Measurements from ENCODE around the gene AKR1E2.

The AKR1E2 gene

GRCh38 chr10:4847561-4848355 is 21.8 kb downstream of the AKR1E2 start:
- DNase-seq = peak; percentile 69

- DNase-seq = peak; percentile 75
Measured at GRCh38 chr10:4848356-4849041, 22.5 kb downstream of the AKR1E2 start.

GRCh38 chr10:4849042-4849402 is 23.0 kb downstream of the AKR1E2 start:
- DNase-seq = no peak

GRCh38 chr10:4849555-4850242 is 23.7 kb downstream of the AKR1E2 start:
- peak; percentile 95 for DNase-seq

- DNase-seq = no peak
Measured at GRCh38 chr10:4850397-4850796, 24.4 kb downstream of the AKR1E2 start.

GRCh38 chr10:4851176-4851575 is 25.2 kb downstream of the AKR1E2 start:
- DNase-seq = no peak

GRCh38 chr10:4851846-4852245 is 25.8 kb downstream of the AKR1E2 start:
- DNase-seq = no peak

GRCh38 chr10:4865945-4866661 is 40.1 kb downstream of the AKR1E2 start:
- peak; percentile 22 for DNase-seq

GRCh38 chr10:4867109-4867519 is 41.1 kb downstream of the AKR1E2 start:
- DNase-seq = no peak

GRCh38 chr10:4867520-4868356 is 41.7 kb downstream of the AKR1E2 start:
- no peak for DNase-seq

GRCh38 chr10:4868357-4868657 is 42.3 kb downstream of the AKR1E2 start:
- DNase-seq = no peak

GRCh38 chr10:4882704-4883078 is 56.7 kb downstream of the AKR1E2 start:
- DNase-seq = no peak

GRCh38 chr10:4883079-4883739 is 57.2 kb downstream of the AKR1E2 start:
- no peak for DNase-seq

GRCh38 chr10:4885162-4885561 is 59.2 kb downstream of the AKR1E2 start:
- no peak for DNase-seq

GRCh38 chr10:4887501-4887900 is 61.5 kb downstream of the AKR1E2 start:
- DNase-seq = no peak

GRCh38 chr10:4888236-4888635 is 62.2 kb downstream of the AKR1E2 start:
- no peak for DNase-seq

- DNase-seq = no peak
Measured at GRCh38 chr10:4889959-4890358, 64.0 kb downstream of the AKR1E2 start.

GRCh38 chr10:4892681-4893080 is 66.7 kb downstream of the AKR1E2 start:
- DNase-seq = no peak

GRCh38 chr10:4894335-4894734 is 68.3 kb downstream of the AKR1E2 start:
- DNase-seq = no peak

Measured in inflammatory macrophage treated with lipopolysaccharide for 4 hours (primary cell).